A673 (cell line): ENCODE results near the gene YJEFN3. TPM values are rescaled to one million over a fixed set of nuclear protein-coding genes. Genes with fewer than 3 reads are reported as not detected.

Experiments
- BruUV-seq: library from RNA; stranded (reverse); fragments of 400-500 nt; replicated peaks from 2 replicates; lab custom pipeline; 2021; lab: Mats Ljungman, UMichigan
- CTCF ChIA-PET: fragments of 300-600 bp; sonication (Branson Sonifier 250); formaldehyde crosslinking; loops from one replicate; lab custom pipeline; 2022; ENCODE audit warnings: antibody characterized with exemption; lab: Charles Lee
- POLR2A ChIA-PET: fragments of 300-600 bp; sonication (Branson Sonifier 250); formaldehyde crosslinking; loops from one replicate; lab custom pipeline; 2022; ENCODE audit warnings: antibody characterized with exemption; ENCODE audit not compliant: low non-redundant PET; lab: Charles Lee
- DNase-seq: peaks from one replicate; pipeline ENCODE4 v3.0.0-alpha.2; 2015; ENCODE audit warnings: low spot score
- H3K27ac ChIP-seq: fragments of 200-600 bp; sonication (generic); 2 replicates; pipeline ENCODE4 v1.5.1; 2016; ENCODE audit warnings: mixed run types, low read depth, mild to moderate bottlenecking, mixed read lengths, antibody characterized with exemption, low read length; ENCODE audit not compliant: poor library complexity, severe bottlenecking
- H3K27me3 ChIP-seq: fragments of 200-600 bp; sonication (generic); replicated peaks from 2 replicates; pipeline ENCODE4 v1.6.1; 2017; ENCODE audit warnings: mixed run types, low read depth, mild to moderate bottlenecking, mixed read lengths, antibody characterized with exemption, low read length; ENCODE audit not compliant: insufficient read depth, poor library complexity
- H3K36me3 ChIP-seq: fragments of 200-600 bp; sonication (generic); 2 replicates; pipeline ENCODE4 v1.6.1; 2016; ENCODE audit warnings: mixed run types, mild to moderate bottlenecking, mixed read lengths, antibody characterized with exemption, low read length; ENCODE audit not compliant: insufficient read depth, poor library complexity, severe bottlenecking
- H3K4me1 ChIP-seq: fragments of 200-600 bp; sonication (generic); 2 replicates; pipeline ENCODE4 v1.6.1; 2017; ENCODE audit warnings: mixed run types, mild to moderate bottlenecking, mixed read lengths, antibody characterized with exemption, low read length; ENCODE audit not compliant: insufficient read depth, poor library complexity, severe bottlenecking
- H3K4me3 ChIP-seq: fragments of 200-600 bp; sonication (generic); 2 replicates; pipeline ENCODE4 v1.5.1; 2016; ENCODE audit warnings: low read depth, mixed run types, mild to moderate bottlenecking, mixed read lengths, low read length; ENCODE audit not compliant: poor library complexity, severe bottlenecking
- H3K9me3 ChIP-seq: fragments of 200-600 bp; sonication (generic); 2 replicates; pipeline ENCODE4 v1.6.1; 2016; ENCODE audit warnings: mixed run types, low read depth, mild to moderate bottlenecking, mixed read lengths, antibody characterized with exemption, low read length; ENCODE audit not compliant: poor library complexity, severe bottlenecking
- EZH2 ChIP-seq: fragments of 200-600 bp; sonication (generic); IDR thresholded peaks from 2 replicates; pipeline ENCODE4 v1.6.1; 2017; ENCODE audit warnings: borderline replicate concordance, low read depth, mild to moderate bottlenecking, mixed read lengths, antibody characterized with exemption, low read length; ENCODE audit not compliant: poor library complexity, severe bottlenecking
- intact Hi-C: fragments of 100-400 bp; cut with micrococcal nuclease; formaldehyde crosslinking; loops from one replicate; pipeline ENCODE4 v1.10.0; 2022; ENCODE audit not compliant: unreplicated experiment
- total RNA-seq: library from RNA; stranded (reverse); gene quantifications from 2 replicates; pipeline ENCODE4 v1.2.3, GENCODE V29; 2021
- TF ChIP-seq, protein P1 (sequence below): fragments of 300-800, 200-600 bp; sonication (generic); conservative IDR thresholded peaks from 2 replicates; pipeline ENCODE4 v1.5.1; 2017; ENCODE audit warnings: low read depth, mild to moderate bottlenecking, antibody characterized with exemption, low read length, moderate library complexity, mixed read lengths

Gene YJEFN3
- total RNA-seq, 1 experiment from 2014 or later, result 8.6 TPM

DNA sequence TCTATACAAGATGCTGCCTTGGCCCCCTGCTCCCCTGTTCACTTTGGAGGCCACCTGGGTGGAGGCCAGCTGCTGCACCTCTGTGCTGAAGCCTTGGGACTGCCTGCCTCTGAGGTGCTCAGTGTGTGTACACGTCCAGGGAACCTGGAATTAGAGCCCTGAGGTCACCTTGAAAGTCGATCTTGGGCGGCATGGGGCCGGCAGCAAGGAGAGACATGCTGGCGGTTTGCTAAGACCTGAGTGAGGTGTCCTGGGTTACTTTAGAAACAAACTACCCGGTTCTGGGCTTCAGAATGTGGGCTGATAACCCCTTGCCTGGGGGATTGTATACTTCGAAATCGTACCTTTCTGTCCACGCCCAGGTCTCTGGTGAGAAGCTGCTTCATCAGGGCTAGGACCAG lies 38.9 kb upstream of the YJEFN3 start:
- TF ChIP-seq, protein P1, sequence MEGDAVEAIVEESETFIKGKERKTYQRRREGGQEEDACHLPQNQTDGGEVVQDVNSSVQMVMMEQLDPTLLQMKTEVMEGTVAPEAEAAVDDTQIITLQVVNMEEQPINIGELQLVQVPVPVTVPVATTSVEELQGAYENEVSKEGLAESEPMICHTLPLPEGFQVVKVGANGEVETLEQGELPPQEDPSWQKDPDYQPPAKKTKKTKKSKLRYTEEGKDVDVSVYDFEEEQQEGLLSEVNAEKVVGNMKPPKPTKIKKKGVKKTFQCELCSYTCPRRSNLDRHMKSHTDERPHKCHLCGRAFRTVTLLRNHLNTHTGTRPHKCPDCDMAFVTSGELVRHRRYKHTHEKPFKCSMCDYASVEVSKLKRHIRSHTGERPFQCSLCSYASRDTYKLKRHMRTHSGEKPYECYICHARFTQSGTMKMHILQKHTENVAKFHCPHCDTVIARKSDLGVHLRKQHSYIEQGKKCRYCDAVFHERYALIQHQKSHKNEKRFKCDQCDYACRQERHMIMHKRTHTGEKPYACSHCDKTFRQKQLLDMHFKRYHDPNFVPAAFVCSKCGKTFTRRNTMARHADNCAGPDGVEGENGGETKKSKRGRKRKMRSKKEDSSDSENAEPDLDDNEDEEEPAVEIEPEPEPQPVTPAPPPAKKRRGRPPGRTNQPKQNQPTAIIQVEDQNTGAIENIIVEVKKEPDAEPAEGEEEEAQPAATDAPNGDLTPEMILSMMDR, result no peak
- TF ChIP-seq EZH2, result no peak
- Histone ChIP-seq H3K36me3 (peaks cover 25% of the 10 kb centered on the region), H3K9me3 (no peaks in the 10 kb centered on the region), H3K4me1 (peaks cover 42% of the 10 kb centered on the region), H3K27me3 (no peaks in the 10 kb centered on the region), H3K27ac (peak overlapping the region; percentile 91), H3K4me3 (no peak overlapping the region)
- ChIA-PET CTCF (interaction anchor here (1.0 to 2.3 kb wide), 5 partner anchors 51 to 344 kb away, joined by 3 to 6 read pairs (median 5); no protein-coding TSS in a partner anchor), POLR2A (no interaction called here)
- no peak for DNase-seq
- TSS peak; percentile 12 for BruUV-seq
- intact Hi-C loops, result loop anchor here (2.0 to 5.0 kb wide), 3 partner anchors 123 to 343 kb away; no protein-coding TSS in a partner anchor

DNA sequence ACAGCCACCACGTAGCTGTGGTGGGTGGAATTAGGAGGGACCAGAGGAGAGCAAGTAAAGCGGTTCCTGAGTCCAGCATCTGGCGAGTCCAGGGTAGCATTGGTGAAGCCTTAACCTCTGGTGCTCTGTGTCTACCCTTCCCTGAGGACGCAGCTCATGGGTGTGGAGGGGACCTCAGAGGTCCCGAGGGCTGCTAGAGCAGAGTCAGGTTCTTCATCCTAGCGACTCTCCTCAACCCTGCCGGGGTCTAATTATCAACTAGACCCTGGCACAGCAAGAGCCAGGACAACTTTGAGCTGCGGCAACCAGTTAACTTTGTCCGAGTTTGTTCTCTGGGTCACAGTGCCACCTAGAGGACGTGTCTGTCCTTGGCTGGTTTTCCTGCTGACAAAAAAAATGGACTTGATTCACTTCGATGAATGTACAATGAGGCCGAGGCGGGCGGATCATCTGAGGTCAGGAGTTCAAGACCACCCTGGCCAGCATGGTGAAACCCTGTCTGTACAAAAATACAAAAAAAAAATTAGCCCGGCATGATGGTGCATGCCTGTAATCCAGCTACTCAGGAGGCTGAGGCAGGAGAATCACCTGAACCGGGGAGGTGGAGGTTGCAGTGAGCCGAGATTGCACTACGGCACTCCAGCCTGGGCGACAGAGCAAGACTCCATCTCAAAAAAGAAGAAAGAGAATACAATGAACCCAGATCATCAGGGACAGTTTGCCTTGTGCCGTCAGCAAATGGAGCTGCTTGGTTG lies 38.3 kb upstream of the YJEFN3 start:
- DNase-seq, result peak; percentile 86
- peaks cover 42% of the 10 kb centered on the region for H3K4me1 ChIP-seq
- H3K4me3 ChIP-seq, result no peak overlapping the region
- H3K27me3 ChIP-seq, result no peaks in the 10 kb centered on the region
- POLR2A ChIA-PET, result interaction anchor here (0.7 kb wide), 1 partner anchor 121 kb away, joined by 3 read pairs; no protein-coding TSS in a partner anchor
- peaks cover 26% of the 10 kb centered on the region for H3K36me3 ChIP-seq
- no TSS peak for BruUV-seq
- intact Hi-C loops, result loop anchor here (5.0 kb wide), 1 partner anchor 303 kb away; no protein-coding TSS in a partner anchor
- TF ChIP-seq EZH2, result no peak
- TF ChIP-seq, protein P1, result peak; percentile 85
- peak overlapping the region; percentile 91 for H3K27ac ChIP-seq
- CTCF ChIA-PET, result interaction anchor here (0.7 to 2.3 kb wide), 7 partner anchors 51 to 344 kb away, joined by 3 to 6 read pairs (median 4); no protein-coding TSS in a partner anchor
- no peaks in the 10 kb centered on the region for H3K9me3 ChIP-seq

DNA sequence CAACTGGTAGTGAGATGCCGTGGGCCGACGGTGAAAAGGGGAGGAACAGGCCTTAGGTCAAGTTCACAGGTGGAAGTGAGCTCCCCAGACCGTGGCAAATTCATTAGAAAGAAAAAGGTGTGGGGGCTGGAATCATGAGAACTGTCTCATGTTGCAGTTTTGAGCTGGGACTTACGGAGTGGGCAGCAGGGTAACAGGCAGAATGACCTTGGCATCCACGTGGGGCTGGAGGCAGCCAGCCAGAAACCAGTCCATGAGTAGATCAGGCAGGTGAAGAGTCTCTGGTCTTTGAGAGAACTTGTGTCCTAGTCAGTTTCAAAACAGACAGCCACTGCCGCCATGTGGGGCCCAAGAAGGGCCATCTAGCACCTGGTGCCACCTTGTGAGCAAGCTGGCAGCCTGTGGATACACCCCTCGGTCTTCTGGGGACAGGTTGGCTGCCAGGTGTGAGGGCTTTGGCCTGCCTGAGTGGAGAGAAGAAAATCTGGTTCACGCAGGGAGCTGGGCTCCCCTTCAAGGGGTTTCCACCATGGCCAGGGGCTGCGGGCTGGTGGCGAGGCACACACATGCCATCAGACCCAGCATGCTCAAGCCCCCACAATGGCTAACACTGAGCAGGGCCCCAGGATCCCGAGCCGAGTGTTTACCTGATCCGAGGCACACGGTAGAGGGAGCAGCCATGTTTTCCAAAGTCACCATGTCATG lies 37.2 kb upstream of the YJEFN3 start:
- POLR2A ChIA-PET, result no interaction called here
- H3K4me3 ChIP-seq, result no peak overlapping the region
- H3K9me3 ChIP-seq, result no peaks in the 10 kb centered on the region
- intact Hi-C loops, result loop anchor here (5.0 kb wide), 1 partner anchor 304 kb away; no protein-coding TSS in a partner anchor
- BruUV-seq, result no TSS peak
- no peaks in the 10 kb centered on the region for H3K27me3 ChIP-seq
- no peak for DNase-seq
- H3K36me3 ChIP-seq, result peaks cover 37% of the 10 kb centered on the region
- CTCF ChIA-PET, result interaction anchor here (1.1 to 2.3 kb wide), 3 partner anchors 87 to 346 kb away, joined by 3 to 6 read pairs (median 5); no protein-coding TSS in a partner anchor
- TF ChIP-seq EZH2, result no peak
- peaks cover 42% of the 10 kb centered on the region for H3K4me1 ChIP-seq
- no peak overlapping the region for H3K27ac ChIP-seq
